Activated naive CD4-positive, alpha-beta T cell treated with Interleukin-2 at 50 U/mL for 16 hours (primary cell): ENCODE measurements around the gene HNF4A.

Experiments used
- DNase-seq: peaks from one replicate; pipeline ENCODE4 v3.0.0-alpha.2; 2020

HNF4A gene

DNA sequence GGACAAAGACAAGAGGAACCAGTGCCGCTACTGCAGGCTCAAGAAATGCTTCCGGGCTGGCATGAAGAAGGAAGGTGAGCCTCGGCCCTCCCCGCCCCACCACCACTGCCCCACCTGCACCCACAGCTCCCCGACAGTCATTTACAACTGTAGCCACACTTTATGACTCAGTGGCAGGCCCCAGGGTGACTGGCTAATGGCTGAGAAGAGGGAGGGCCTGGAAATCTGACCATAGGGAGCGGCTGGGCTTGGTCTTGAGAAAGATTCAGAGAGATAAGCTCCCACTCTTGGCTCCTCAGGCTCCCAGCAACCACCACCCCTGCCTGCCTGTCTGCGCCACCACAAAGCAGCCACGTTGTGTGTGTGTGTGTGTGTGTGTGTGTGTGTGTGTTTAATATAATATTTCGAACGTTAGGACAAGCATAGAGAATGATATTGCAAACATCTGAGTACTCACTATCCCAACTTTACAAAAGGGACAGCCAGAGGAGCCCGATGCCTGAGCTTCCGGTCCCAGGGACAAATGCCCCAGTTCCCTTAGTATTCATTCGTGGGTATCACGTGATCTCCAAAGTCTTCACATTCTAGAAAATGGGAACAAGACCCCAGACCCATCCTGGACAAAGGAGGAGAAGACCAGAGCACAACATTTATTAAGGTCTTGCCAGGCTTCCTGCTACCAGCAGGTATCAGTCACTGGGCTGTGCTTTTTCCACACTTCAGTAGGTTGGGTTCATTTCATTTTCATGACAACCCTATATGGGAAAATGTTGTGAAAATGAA is 52.1 kb downstream of the HNF4A start:
- DNase-seq = no peak

GRCh38 chr20:44409132-44409600 is 53.7 kb downstream of the HNF4A start:
- no peak for DNase-seq

GRCh38 chr20:44410583-44411019 is 55.1 kb downstream of the HNF4A start:
- no peak for DNase-seq

- no peak for DNase-seq
These were observed 55.7 kb downstream of the HNF4A start for GRCh38 chr20:44411020-44411756.

GRCh38 chr20:44411757-44412401 is 56.4 kb downstream of the HNF4A start:
- DNase-seq = no peak

DNA sequence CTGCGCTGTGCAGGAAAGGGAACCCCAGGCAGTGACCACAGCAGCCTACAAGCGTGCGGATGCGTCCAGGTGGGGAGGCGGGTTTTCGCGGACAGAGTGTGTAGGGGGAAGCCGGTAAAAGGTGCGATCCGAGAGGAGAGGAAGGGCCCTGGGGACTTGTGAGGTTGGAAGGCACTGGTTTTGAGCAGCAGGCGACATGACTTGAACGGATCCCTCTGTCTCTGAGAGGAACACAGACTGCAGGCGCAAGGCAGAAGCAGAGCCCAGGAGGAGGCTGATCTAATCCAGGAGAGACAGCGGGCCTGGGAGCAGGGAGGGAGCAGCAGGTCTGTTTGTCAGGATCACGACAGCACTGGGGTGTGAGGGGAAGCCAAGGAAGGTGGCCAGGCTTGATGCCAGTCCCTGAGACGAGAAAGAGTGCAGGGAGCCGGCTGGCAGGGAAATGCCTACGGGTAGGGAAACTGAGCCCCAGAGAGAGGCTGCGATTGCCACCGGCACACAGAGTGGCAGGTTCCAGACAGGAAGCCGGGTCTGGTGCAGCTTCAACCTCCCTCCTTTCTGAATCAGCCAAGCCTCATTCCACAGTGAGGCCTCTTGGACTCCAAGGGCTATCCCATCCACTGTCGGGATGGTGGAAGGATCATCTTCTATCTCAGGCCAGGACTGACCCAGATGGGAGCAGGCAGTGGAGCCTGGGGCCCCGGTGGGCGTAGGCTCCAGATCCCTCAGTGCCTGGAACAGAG is 57.1 kb downstream of the HNF4A start:
- DNase-seq = no peak

DNA sequence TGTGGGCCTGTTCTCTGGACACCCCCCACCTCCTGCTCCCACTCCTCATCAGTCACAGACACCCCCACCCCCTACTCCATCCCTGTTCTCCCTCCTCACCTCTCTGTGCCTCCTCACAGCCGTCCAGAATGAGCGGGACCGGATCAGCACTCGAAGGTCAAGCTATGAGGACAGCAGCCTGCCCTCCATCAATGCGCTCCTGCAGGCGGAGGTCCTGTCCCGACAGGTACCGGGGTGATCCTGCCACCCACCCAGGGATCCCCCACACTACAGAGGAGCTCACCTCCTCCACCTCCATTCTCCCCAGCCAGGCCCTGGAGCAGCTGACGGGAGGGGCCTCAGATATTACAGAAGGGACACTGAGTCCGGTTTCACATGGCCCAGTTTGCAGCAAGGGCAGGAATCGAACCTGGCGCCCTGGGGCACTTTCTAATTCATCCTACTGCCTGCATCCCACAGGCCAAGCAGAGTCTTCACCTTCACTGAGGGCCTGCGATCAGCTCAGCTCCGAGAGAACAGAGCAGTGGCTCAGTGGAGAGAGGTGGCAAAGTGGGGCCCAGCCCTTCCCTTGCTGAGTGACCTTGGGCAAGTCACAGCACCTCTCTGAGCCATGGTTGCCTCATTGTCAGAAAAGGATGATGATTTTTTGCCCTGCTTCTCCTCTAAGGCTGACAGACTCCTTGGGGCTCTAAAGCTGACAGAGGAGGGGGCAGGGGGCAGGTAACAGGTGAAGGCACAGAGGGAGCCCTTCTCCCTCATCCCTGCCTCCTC is 58.3 kb downstream of the HNF4A start:
- no peak for DNase-seq

- DNase-seq = no peak
These were observed 58.8 kb downstream of the HNF4A start for GRCh38 chr20:44414346-44414714.

DNA sequence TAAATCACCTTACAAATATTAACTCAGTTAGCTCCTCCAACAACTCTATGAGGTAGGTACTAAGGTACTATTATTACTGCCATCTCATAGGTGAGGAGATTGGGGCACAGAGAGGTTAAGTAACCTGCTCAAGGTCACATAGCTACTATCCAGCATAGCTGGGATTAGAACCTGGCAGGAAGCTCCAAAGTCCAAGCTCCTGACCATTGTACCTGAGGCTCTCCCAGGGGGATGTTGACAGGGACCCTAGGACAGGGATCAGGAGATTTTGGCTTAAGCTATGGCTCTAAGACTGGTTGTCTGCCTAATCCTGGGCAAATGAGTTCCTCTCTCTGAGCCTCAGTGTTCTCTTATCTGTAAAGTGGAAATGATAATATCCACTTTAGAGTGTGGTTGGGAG is 59.3 kb downstream of the HNF4A start:
- no peak for DNase-seq

- DNase-seq = no peak
These were observed 60.6 kb downstream of the HNF4A start for GRCh38 chr20:44415833-44416715.

DNA sequence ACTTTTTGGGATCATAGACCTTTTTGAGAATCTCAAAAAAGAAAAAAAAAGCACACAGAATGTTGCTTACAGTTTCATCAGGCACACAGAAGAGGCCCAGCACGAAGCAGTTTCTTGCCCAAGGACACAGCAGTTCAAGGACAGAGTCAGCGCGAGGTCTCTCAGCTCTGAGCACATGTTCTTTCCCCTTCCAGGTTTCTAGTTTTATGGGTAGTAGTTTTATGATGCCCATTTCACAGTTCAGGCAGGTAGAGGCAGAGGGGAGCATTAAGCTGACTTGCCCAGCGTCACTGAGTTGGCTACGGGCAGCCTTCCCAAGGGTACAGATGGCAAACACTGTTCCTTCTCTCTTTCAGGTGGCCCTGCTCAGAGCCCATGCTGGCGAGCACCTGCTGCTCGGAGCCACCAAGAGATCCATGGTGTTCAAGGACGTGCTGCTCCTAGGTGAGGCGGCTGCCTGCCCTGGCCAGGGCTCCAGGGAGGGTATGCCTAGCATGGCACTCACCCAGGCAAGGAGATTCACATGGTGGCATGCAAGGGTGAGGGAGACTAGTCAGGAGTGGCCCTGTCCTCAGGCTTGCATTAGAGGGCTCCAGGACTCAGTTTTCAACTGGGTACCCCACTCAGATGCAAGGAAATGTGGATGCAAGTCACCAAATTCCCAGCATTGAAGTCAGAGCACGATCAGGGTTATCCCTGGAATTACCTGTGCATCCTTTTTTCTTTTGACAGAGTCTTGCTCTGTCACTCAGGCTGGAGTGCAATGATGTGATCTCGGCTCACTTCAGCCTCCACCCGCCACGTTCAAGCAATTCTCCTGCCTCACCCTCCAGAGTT is 62.8 kb downstream of the HNF4A start:
- no peak for DNase-seq

DNA sequence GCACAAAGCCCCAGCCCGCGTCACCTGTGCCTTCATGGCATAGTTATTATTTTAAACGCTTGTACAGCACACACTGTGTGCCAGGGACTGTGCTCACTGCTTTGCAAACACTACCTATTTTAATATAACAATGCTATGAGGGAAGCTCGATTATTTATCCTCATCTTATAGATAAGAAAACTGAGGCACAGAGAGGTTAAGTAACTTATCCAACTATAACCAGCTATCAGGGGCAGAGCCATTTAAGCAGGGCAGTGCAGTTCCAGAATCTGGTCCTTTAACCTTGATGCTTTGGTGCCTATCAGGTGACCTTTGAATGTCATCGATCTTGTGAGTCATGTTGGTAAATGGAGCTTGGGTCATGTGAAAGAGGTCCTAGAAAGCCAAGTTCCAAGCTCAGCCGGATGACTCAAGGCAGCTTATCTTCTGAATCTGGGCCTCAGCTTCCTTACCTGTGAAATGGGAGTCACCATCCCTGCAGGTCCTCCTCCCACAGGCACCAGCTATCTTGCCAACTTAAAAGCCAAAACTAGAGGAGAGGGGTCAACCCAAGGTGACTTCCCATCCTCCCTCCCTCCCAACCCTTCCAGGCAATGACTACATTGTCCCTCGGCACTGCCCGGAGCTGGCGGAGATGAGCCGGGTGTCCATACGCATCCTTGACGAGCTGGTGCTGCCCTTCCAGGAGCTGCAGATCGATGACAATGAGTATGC is 63.8 kb downstream of the HNF4A start:
- DNase-seq = no peak

DNA sequence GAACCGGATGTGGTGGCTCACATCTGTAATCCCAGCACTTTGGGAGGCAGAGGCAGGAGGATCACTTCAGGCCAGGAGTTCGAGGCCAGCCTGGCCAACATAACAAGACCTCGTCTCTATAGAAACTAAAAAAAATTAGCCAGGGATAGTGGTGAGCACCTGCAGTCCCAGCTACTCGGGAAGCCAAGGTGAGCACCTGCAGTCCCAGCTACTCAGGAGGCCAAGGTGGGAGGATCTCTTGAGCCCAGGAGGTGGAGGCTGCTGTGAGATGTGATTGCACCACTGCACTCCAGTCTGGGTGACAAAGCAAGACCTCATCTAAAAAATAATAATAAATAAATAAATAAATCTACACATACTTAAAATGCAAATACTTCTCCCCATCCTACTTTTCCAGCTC is 65.0 kb downstream of the HNF4A start:
- no peak for DNase-seq

DNA sequence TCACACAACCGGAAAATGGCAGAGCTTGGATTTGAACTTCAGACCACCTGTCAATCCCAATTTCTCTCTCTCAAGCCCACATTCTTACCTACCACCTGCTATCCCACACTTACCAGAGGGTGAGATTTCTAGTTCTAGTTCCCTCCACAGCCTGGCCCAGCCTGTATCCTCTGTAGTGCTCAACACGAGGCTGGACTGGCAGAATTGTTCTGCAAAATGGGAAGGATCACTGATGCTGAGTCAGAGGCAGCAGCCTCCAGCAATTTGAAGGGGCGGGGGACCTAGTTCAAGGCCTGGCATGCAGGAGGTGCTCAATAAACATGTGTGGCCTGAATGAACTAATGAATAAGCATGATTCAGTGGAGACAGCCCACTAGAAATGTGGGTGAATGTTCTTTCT is 66.6 kb downstream of the HNF4A start:
- no peak for DNase-seq

DNA sequence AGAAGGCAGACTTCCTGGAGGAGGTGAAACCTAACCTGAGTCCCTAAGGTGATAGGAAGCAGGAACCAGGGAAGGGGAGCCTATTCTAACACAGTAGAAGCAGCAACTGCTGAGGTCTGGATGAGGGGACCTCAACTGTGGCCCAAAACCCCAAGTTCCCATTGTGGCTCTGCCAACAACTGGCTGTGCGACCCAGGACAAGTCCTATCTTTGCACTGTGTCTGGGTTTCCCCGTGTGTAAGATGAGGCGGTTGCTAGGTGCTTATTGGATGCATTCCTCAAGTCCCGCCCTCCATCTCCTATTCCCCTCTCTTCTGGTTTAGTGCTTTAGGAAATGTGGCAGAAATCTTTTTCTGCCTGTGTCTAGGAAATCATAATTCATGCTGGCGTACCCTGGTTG is 68.0 kb downstream of the HNF4A start:
- no peak for DNase-seq

DNA sequence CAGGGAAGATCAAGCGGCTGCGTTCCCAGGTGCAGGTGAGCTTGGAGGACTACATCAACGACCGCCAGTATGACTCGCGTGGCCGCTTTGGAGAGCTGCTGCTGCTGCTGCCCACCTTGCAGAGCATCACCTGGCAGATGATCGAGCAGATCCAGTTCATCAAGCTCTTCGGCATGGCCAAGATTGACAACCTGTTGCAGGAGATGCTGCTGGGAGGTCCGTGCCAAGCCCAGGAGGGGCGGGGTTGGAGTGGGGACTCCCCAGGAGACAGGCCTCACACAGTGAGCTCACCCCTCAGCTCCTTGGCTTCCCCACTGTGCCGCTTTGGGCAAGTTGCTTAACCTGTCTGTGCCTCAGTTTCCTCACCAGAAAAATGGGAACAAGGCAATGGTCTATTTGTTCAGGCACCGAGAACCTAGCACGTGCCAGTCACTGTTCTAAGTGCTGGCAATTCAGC is 68.6 kb downstream of the HNF4A start:
- DNase-seq = no peak

GRCh38 chr20:44425923-44426322 is 70.4 kb downstream of the HNF4A start:
- no peak for DNase-seq

GRCh38 chr20:44426879-44427790 is 71.6 kb downstream of the HNF4A start:
- no peak for DNase-seq
